Measurements from ENCODE around the gene PBX4. TPM values are rescaled to one million over a fixed set of nuclear protein-coding genes. Genes with fewer than 3 reads are reported as not detected.

The PBX4 gene
- total RNA-seq, 6 experiments from 2014 or later: 0.23 to 0.40 (median 0.30) TPM; not detected in 1

DNA sequence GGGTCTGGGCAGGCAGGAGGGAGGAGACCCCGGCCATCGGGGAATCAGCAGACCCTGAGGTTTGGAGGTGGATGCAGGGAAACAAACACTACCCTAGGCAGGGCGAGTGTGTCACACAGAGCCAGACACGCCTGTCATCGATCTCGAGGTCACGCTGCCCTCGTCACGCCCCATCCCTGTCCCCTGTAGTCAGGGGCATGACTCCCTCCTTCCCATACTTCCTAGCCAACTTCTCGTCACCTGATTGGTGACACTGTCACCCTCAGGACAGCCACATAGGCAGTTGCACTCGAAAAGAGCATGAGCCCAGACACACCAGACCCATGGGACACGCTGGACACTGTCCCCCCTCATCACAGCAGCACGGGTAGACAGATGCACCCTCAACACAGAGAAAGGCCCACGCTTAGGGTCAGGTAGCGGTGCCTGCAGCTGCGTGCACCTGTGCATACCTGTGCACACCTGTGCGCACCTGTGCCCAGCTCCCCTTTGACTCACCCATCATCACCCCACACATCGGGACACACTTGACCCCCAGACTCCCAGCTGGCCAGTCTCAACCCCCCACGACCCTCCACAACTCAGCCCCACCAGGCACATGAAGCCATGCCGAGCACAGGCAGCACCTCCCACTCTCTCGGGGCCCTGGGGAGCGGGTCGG is 68.6 kb downstream of the PBX4 start:
- Mint-ChIP-seq H3K27ac (no peak overlapping the region), H3K4me1 (ENCODE audit: low read depth) (peaks cover 5% of the 10 kb centered on the region), H3K27me3 (ENCODE audit: insufficient read depth) (peaks cover 6% of the 10 kb centered on the region), H3K9me3 (no peaks in the 10 kb centered on the region), H3K36me3 (ENCODE audit: low read depth) (no peaks in the 10 kb centered on the region), H3K4me3 (no peak overlapping the region)
- DNase-seq: no peak
- TF ChIP-seq, protein P1, sequence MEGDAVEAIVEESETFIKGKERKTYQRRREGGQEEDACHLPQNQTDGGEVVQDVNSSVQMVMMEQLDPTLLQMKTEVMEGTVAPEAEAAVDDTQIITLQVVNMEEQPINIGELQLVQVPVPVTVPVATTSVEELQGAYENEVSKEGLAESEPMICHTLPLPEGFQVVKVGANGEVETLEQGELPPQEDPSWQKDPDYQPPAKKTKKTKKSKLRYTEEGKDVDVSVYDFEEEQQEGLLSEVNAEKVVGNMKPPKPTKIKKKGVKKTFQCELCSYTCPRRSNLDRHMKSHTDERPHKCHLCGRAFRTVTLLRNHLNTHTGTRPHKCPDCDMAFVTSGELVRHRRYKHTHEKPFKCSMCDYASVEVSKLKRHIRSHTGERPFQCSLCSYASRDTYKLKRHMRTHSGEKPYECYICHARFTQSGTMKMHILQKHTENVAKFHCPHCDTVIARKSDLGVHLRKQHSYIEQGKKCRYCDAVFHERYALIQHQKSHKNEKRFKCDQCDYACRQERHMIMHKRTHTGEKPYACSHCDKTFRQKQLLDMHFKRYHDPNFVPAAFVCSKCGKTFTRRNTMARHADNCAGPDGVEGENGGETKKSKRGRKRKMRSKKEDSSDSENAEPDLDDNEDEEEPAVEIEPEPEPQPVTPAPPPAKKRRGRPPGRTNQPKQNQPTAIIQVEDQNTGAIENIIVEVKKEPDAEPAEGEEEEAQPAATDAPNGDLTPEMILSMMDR (IDR thresholded peaks at IDR 0.05): no peak

- Mint-ChIP-seq H3K4me3 (no peak overlapping the region), H3K36me3 (ENCODE audit: low read depth) (no peaks in the 10 kb centered on the region), H3K9me3 (no peaks in the 10 kb centered on the region), H3K27ac (no peak overlapping the region), H3K27me3 (ENCODE audit: insufficient read depth) (peaks cover 6% of the 10 kb centered on the region), H3K4me1 (ENCODE audit: low read depth) (peaks cover 5% of the 10 kb centered on the region)
- TF ChIP-seq, protein P1 (IDR thresholded peaks at IDR 0.05): no peak
- DNase-seq: no peak
Measured at GRCh38 chr19:19548915-19549759, 69.3 kb downstream of the PBX4 start.

- H3K27me3 Mint-ChIP-seq (ENCODE audit: insufficient read depth): peaks cover 3% of the 10 kb centered on the region
- TF ChIP-seq, protein P1 (IDR thresholded peaks at IDR 0.05): no peak
- no peaks in the 10 kb centered on the region for H3K9me3 Mint-ChIP-seq
- no peak overlapping the region for H3K27ac Mint-ChIP-seq
- no peak overlapping the region for H3K4me3 Mint-ChIP-seq
- H3K4me1 Mint-ChIP-seq (ENCODE audit: low read depth): peaks cover 5% of the 10 kb centered on the region
- no peaks in the 10 kb centered on the region for H3K36me3 Mint-ChIP-seq (ENCODE audit: low read depth)
- DNase-seq: no peak
Measured at GRCh38 chr19:19547674-19548336, 70.7 kb downstream of the PBX4 start.

- DNase-seq: no peak
- no peak overlapping the region for H3K4me3 Mint-ChIP-seq
- H3K27ac Mint-ChIP-seq: no peak overlapping the region
- TF ChIP-seq, protein P1 (IDR thresholded peaks at IDR 0.05): no peak
- H3K27me3 Mint-ChIP-seq (ENCODE audit: insufficient read depth): peaks cover 3% of the 10 kb centered on the region
- peaks cover 5% of the 10 kb centered on the region for H3K4me1 Mint-ChIP-seq (ENCODE audit: low read depth)
- no peaks in the 10 kb centered on the region for H3K9me3 Mint-ChIP-seq
- H3K36me3 Mint-ChIP-seq (ENCODE audit: low read depth): no peaks in the 10 kb centered on the region
Measured at GRCh38 chr19:19546751-19547162, 71.7 kb downstream of the PBX4 start.

- peaks cover 5% of the 10 kb centered on the region for H3K4me1 Mint-ChIP-seq (ENCODE audit: low read depth)
- peaks cover 3% of the 10 kb centered on the region for H3K27me3 Mint-ChIP-seq (ENCODE audit: insufficient read depth)
- no peaks in the 10 kb centered on the region for H3K9me3 Mint-ChIP-seq
- no peaks in the 10 kb centered on the region for H3K36me3 Mint-ChIP-seq (ENCODE audit: low read depth)
- no peak for DNase-seq
- H3K27ac Mint-ChIP-seq: no peak overlapping the region
- no peak overlapping the region for H3K4me3 Mint-ChIP-seq
- TF ChIP-seq, protein P1 (IDR thresholded peaks at IDR 0.05): no peak
Measured at GRCh38 chr19:19545707-19546106, 72.8 kb downstream of the PBX4 start.
